HG03469 (cell line): ENCODE measurements around the gene ZSWIM4.

Experiments
- ATAC-seq: cut with Tn5 transposase; IDR thresholded peaks from one replicate; pipeline ENCODE4 v1.9.1; 2021; ENCODE audit warnings: mild to moderate bottlenecking, moderate library complexity, moderate number of reproducible peaks; ENCODE audit not compliant: unreplicated experiment

ZSWIM4 gene

GRCh38 chr19:13804830-13805683 is 9.8 kb downstream of the ZSWIM4 start:
- ATAC-seq, result no peak

GRCh38 chr19:13806728-13807127 is 11.5 kb downstream of the ZSWIM4 start:
- ATAC-seq, result no peak

DNA sequence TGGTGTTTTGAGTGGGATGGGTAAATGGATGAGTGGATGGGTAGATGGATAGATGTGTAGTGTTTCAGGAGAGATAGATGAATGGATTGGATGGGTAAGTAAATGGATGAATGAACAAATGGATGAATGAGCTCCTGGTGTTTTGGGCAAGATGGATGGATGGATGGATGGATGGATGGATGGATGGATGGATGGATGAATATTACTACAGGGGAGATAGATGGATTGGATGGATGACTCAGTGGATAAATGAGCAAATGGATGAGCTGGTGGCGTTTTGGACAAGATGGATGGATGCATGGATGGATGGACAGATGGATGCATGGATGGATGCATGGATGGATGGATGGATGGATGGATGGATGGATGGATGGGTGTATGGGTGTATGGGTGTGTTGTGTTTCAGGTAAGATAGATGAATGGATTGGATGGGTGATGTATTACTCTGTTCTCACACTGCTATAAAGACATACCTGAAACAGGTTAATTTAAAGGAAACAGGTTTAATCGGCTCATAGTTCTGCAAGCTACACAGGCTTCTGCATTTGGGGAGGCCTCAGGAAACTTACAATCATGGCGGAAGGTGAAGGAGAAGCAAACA is 12.3 kb downstream of the ZSWIM4 start:
- no peak for ATAC-seq

GRCh38 chr19:13808856-13809255 is 13.6 kb downstream of the ZSWIM4 start:
- no peak for ATAC-seq

DNA sequence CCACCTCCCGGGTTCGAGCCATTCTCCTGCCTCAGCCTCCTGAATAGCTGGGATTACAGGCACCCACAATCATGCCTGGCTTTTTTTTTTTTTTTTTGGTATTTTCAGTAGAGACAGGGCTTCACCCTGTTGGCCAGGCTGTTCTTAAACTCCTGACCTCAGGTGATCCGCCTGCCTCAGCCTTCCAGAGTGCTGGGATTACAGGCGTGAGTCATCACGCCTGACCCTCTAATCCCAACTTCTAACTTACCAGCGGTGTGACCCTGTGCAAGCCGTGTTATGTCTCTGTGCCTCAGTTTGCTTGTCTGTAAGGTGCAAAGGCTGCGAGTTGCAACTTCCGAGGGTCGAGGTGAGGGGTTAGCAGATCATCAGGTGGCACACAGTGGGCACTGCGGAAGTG is 17.3 kb downstream of the ZSWIM4 start:
- ATAC-seq, result no peak

GRCh38 chr19:13813147-13813546 is 17.9 kb downstream of the ZSWIM4 start:
- ATAC-seq, result no peak

- ATAC-seq, result no peak
Observed at GRCh38 chr19:13814550-13814949, 19.3 kb downstream of the ZSWIM4 start.

DNA sequence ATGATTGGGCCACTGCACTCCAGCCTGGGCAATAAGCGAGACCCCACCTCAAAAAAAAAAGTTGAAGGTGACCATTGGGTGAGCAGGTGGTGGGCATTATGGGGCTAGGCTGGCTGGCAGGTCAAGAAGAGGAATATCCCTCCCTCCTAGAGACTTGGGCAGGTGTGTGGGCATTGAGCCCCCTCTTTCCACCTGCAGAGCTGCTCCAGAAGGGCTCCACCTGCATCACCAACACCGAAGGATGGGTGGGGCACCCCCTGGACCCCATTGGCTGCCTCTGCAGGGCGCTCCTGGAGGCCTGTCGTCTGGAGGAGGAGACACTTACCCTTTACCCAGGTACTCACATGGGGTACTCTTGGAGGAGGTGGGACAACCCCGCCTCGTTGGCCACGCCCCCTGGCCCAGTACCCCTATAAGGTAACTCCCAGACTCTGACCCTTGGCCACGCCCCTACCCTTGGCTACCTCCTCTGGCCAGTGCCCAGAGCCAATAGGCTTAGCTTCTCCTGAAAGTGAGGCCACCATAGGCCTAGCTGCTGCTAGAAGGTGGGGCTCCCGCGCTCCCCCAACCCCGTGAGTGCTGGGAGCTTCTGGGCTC is 21.9 kb downstream of the ZSWIM4 start:
- no peak for ATAC-seq

DNA sequence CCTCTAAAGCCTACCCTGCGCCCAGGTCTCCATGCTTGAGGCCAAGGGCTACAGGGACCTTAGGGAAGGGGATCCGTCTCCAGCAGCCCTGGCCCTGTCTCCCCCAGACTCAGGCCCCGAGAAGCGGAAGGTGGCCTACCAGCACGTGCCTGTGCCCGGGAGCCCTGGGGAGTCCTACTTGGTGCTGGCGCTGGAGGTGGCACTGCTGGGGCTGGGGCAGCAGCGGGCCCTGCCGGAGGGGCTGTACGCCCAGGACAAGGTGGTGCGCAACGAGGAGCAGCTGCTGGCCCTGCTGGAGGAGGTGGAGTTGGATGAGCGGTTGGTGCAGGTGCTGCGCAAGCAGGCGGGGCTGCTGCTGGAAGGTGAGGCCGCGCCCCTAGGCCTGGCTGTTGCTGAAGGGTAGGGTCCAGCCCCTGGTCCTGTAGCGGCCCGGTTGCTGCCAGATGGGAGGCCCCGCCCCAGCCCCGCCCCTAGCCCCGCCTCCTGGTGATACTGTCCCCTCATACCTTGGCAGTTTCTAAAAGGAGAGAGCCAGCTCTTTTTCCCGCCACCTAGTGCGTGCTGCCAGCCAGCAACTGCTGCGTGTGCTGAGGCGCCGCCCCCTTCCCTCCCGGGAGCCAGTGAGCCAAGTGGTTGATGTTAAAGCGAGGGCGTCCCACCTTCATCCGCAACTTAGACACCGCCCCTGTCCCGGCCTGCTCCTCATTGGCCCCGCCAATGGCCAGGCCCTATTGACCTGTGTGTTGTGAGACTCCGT is 22.6 kb downstream of the ZSWIM4 start:
- ATAC-seq, result no peak

- ATAC-seq, result no peak
Observed at GRCh38 chr19:13819238-13819637, 24.0 kb downstream of the ZSWIM4 start.

DNA sequence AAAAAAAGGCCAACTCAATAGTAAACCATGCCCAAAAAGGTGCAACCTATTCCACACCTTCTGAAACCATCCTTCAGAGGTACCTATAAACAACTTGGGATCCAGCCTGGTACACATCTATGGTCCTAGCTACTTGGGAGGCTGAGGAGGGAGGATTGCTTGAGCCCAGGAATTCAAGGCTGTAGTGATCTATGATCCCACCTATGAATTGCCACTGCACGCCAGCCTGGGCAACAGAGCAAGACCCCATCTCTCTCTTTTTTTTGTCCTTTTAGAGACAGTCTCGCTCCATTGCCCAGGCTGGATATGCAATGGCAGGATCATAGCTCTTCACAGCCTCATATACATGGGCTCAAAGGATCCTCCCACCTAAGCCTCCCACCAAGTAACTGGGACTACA is 26.0 kb downstream of the ZSWIM4 start:
- ATAC-seq, result no peak

GRCh38 chr19:13823256-13823655 is 28.0 kb downstream of the ZSWIM4 start:
- ATAC-seq, result no peak

GRCh38 chr19:13823901-13824300 is 28.7 kb downstream of the ZSWIM4 start:
- ATAC-seq, result no peak

- ATAC-seq, result no peak
Observed at GRCh38 chr19:13824703-13825102, 29.5 kb downstream of the ZSWIM4 start.

DNA sequence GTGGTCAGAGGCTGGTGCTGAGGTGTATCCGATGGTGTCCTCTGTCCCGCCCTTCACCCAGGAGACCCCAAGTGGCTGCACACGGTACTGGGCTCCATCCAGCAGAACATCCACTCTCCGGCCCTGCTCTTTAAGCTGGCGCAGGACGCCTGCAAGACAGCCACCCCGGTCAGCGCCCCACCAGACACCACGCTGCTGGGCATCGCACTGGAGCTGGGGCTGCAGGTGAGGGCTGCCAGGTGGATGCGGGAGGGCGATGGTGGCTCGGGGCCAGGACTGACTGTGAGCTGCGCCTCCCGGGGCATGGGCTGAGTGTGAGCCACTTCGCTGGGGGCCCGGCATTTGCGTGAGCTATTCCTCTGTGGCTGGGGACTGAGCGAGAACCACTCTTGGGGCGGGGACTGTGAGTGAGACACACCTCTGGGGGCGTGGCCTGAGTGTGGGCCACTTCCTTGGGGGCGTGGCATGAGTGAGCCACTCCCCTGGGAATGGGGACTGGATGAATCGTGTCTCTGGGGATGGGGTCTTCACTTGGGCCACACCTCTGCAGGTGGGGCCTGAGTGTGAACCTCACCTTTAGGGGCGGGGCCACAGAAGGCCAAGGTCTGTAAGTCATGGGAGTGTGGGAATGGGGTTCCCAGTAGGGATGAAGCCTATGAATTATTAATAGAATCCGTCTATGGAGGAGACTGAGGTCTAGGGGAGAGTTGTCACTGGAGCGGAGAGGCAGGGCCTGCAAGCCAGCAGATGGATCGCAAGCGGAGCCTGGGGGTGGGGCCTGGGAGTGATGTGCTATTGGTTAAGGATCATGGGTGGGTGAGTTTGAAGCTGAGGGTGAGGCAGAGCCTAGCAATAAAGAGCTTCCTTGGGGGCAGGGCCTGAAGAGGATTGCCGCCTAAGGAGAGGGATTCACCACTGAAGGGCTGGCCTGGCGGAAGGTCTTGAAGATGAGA is 30.5 kb downstream of the ZSWIM4 start:
- ATAC-seq, result no peak

GRCh38 chr19:13826652-13827235 is 31.5 kb downstream of the ZSWIM4 start:
- no peak for ATAC-seq

DNA sequence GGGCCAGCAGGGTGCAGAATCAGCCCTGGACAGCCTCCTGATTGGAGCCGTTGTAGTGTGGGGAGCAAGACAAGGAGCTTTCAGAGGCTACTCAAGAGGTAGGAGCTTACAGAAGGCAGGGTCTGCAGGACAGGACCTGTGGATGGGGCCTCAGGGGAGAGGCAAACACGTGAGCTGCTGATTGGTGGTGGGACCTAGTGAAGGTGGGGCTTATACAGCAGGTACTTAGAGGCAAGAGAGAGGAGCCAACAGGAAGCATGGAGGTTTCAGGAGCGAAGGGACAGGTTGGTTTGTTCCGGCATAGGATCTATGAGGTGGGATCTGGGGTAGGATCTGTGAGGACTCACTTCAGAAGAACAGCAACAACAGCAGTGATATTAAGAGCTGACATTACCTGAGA is 32.4 kb downstream of the ZSWIM4 start:
- ATAC-seq, result no peak

GRCh38 chr19:13830114-13830740 is 35.0 kb downstream of the ZSWIM4 start:
- ATAC-seq, result no peak

- no peak for ATAC-seq
Observed at GRCh38 chr19:13830741-13831536, 35.7 kb downstream of the ZSWIM4 start.
